Measurements from ENCODE around the gene GDPD4.

Gene GDPD4

GRCh38 chr11:77223797-77224196 is 77.7 kb downstream of the GDPD4 start:
- no peaks in the 10 kb centered on the region for H3K9me3 ChIP-seq (replicated peaks; ENCODE audit: insufficient read depth, low read length)
- H3K4me2 ChIP-seq (ENCODE audit: low read depth, low read length), result no peak overlapping the region

GRCh38 chr11:77217156-77217555 is 84.3 kb downstream of the GDPD4 start:
- H3K4me2 ChIP-seq (ENCODE audit: low read depth, low read length), result no peak overlapping the region
- no peaks in the 10 kb centered on the region for H3K36me3 ChIP-seq (replicated peaks; ENCODE audit: insufficient read depth, low read length)
- TF ChIP-seq EZH2 (optimal IDR thresholded peaks at IDR 0.05; ENCODE audit: low read depth, low read length), result no peak
- no peak for TF ChIP-seq CTCF (IDR thresholded peaks at IDR 0.05; ENCODE audit: low read length)
- TF ChIP-seq EZH2phosphoT487 (IDR thresholded peaks at IDR 0.05; ENCODE audit: low read length), result no peak

More at GRCh38 chr11:77223797-77224196, 77.7 kb downstream of the GDPD4 start:
- Histone ChIP-seq H3F3A (ENCODE audit: insufficient read depth, low read length) (no peaks in the 10 kb centered on the region), H3K4me3 (ENCODE audit: low read length) (no peak overlapping the region), H3K9me2 (replicated peaks; ENCODE audit: insufficient read depth, low read length) (no peaks in the 10 kb centered on the region), H3K4me1 (ENCODE audit: low read length) (no peaks in the 10 kb centered on the region), H3K9ac (ENCODE audit: low read length) (no peak overlapping the region), H3K36me3 (replicated peaks; ENCODE audit: insufficient read depth, low read length) (no peaks in the 10 kb centered on the region), H3K79me2 (ENCODE audit: low read length) (no peaks in the 10 kb centered on the region), H3K27ac (ENCODE audit: low read length) (no peak overlapping the region), H3K27me3 (replicated peaks; ENCODE audit: insufficient read depth, low read length) (no peaks in the 10 kb centered on the region), H4K20me1 (ENCODE audit: insufficient read depth, low read length) (no peaks in the 10 kb centered on the region), H2AFZ (ENCODE audit: low read length) (no peak overlapping the region)
- TF ChIP-seq CTCF (IDR thresholded peaks at IDR 0.05; ENCODE audit: low read length), result no peak
- no peak for TF ChIP-seq EZH2 (optimal IDR thresholded peaks at IDR 0.05; ENCODE audit: low read depth, low read length)
- no peak for TF ChIP-seq EZH2phosphoT487 (IDR thresholded peaks at IDR 0.05; ENCODE audit: low read length)
- no peak for DNase-seq

GRCh38 chr11:77215106-77215505 is 86.4 kb downstream of the GDPD4 start:
- Histone ChIP-seq H2AFZ (ENCODE audit: low read length) (no peak overlapping the region), H3K9ac (ENCODE audit: low read length) (no peak overlapping the region), H4K20me1 (ENCODE audit: insufficient read depth, low read length) (no peaks in the 10 kb centered on the region; the same call in 1 of the 2 replicates), H3K4me1 (ENCODE audit: low read length) (no peaks in the 10 kb centered on the region), H3K36me3 (replicated peaks; ENCODE audit: insufficient read depth, low read length) (no peaks in the 10 kb centered on the region), H3K4me3 (ENCODE audit: low read length) (no peak overlapping the region), H3K9me2 (replicated peaks; ENCODE audit: insufficient read depth, low read length) (no peaks in the 10 kb centered on the region), H3K4me2 (ENCODE audit: low read depth, low read length) (no peak overlapping the region), H3K79me2 (ENCODE audit: low read length) (no peaks in the 10 kb centered on the region), H3K27ac (ENCODE audit: low read length) (no peak overlapping the region), H3F3A (ENCODE audit: insufficient read depth, low read length) (no peaks in the 10 kb centered on the region; the same call in 1 of the 2 replicates), H3K9me3 (replicated peaks; ENCODE audit: insufficient read depth, low read length) (no peaks in the 10 kb centered on the region), H3K27me3 (replicated peaks; ENCODE audit: insufficient read depth, low read length) (no peaks in the 10 kb centered on the region)
- no peak for DNase-seq
- TF ChIP-seq EZH2phosphoT487 (IDR thresholded peaks at IDR 0.05; ENCODE audit: low read length), result no peak
- TF ChIP-seq EZH2 (optimal IDR thresholded peaks at IDR 0.05; ENCODE audit: low read depth, low read length), result no peak
- TF ChIP-seq CTCF (IDR thresholded peaks at IDR 0.05; ENCODE audit: low read length), result no peak

More at GRCh38 chr11:77217156-77217555, 84.3 kb downstream of the GDPD4 start:
- Histone ChIP-seq H3K27me3 (replicated peaks; ENCODE audit: insufficient read depth, low read length) (no peaks in the 10 kb centered on the region), H3K9me2 (replicated peaks; ENCODE audit: insufficient read depth, low read length) (no peaks in the 10 kb centered on the region), H3K79me2 (ENCODE audit: low read length) (no peaks in the 10 kb centered on the region), H3K9ac (ENCODE audit: low read length) (no peak overlapping the region), H2AFZ (ENCODE audit: low read length) (no peak overlapping the region), H3K9me3 (replicated peaks; ENCODE audit: insufficient read depth, low read length) (no peaks in the 10 kb centered on the region), H3K27ac (ENCODE audit: low read length) (no peak overlapping the region), H3F3A (ENCODE audit: insufficient read depth, low read length) (no peaks in the 10 kb centered on the region; the same call in 1 of the 2 replicates), H3K4me1 (ENCODE audit: low read length) (no peaks in the 10 kb centered on the region), H4K20me1 (ENCODE audit: insufficient read depth, low read length) (no peaks in the 10 kb centered on the region; the same call in 1 of the 2 replicates), H3K4me3 (ENCODE audit: low read length) (no peak overlapping the region)
- DNase-seq, result no peak

Data from MM.1S (cell line).